ENCODE measurements around the gene C8G. TPM values are rescaled to one million over a fixed set of nuclear protein-coding genes. Genes with fewer than 3 reads are reported as not detected.
A peak's percentile ranks its signal among the peaks of the same experiment; 100 is the strongest.

C8G gene
- total and polyA plus RNA-seq, 2 of the 8 experiments (the other 6 are each of a cell fraction or from before 2014, with no cell fraction given): 0.62 to 0.80 TPM

GRCh38 chr9:136958898-136959850 lies 14.1 kb downstream of the C8G start:
- POLR2A ChIA-PET (ENCODE audit: partially characterized antibody): interaction anchor here (1.1 to 1.2 kb wide), 3 partner anchors 8 to 112 kb away, joined by 3 read pairs; no protein-coding TSS in a partner anchor

More at GRCh38 chr9:136958898-136959850, 14.1 kb downstream of the C8G start:
- FAIRE-seq (no peak), DNase-seq (ENCODE audit: low read depth in 1 of 2, low spot score in 2 of 2) (no peak)
- no peak overlapping the region; the same call in 1 of the 2 replicates for H3K27ac ChIP-seq (ENCODE audit: low read depth, low read length)
- H2BK5ac ChIP-seq (ENCODE audit: low read depth, low read length): no peak overlapping the region
- H4K20me1 ChIP-seq (replicated peaks in 1 of 2; ENCODE audit: control insufficient read depth in 1 of 2, insufficient read depth in 2 of 2, low read length in 2 of 2): peaks cover 0 to 6% of the 10 kb centered on the region in 2 experiments
- H3K4me1 ChIP-seq (replicated peaks in 1 of 4; ENCODE audit: control insufficient read depth in 3 of 4, insufficient read depth in 4 of 4, low read length in 3 of 4): peaks cover 0 to 2% (median under 1%) of the 10 kb centered on the region in 4 experiments; a peak in 3 of 7 replicates
- H3K56ac ChIP-seq (replicated peaks; ENCODE audit: insufficient read length, low read depth, low read length): no peak overlapping the region
- H3K79me2 ChIP-seq (ENCODE audit: control insufficient read depth in 1 of 2, insufficient read depth in 2 of 2, low read length in 2 of 2): no peaks in the 10 kb centered on the region
- H2BK20ac ChIP-seq (ENCODE audit: low read length): no peak overlapping the region
- H2BK120ac ChIP-seq (replicated peaks; ENCODE audit: low read depth, low read length): no peak overlapping the region
- H3K14ac ChIP-seq (ENCODE audit: insufficient read length): no peak overlapping the region
- H3K4me3 ChIP-seq (ENCODE audit: extremely low read depth in 1 of 4, insufficient read depth in 2 of 4, low read depth in 3 of 4, low read length in 4 of 4): no peak overlapping the region
- no peak overlapping the region for H2AK5ac ChIP-seq (ENCODE audit: low read depth, low read length)
- H3K36me3 ChIP-seq (ENCODE audit: control insufficient read depth in 2 of 4, insufficient read depth in 4 of 4, low read length in 3 of 4): no peaks in the 10 kb centered on the region
- CTCF ChIA-PET (ENCODE audit: partially characterized antibody): interaction anchor here (1.2 to 5.6 kb wide), 4 partner anchors 11 to 108 kb away, joined by 4 to 32 read pairs (median 18); partner anchors contain the start of gene PTGDS
- no peak overlapping the region for H3K4me2 ChIP-seq (ENCODE audit: insufficient read depth in 1 of 2, low read depth in 2 of 2, low read length in 2 of 2)
- H3K79me1 ChIP-seq (ENCODE audit: low read depth, low read length): no peaks in the 10 kb centered on the region; the same call in 1 of the 2 replicates
- no peak overlapping the region for H3K9ac ChIP-seq (replicated peaks in 1 of 4; ENCODE audit: extremely low read depth in 1 of 4, low read depth in 3 of 4, low read length in 3 of 4)
- H3K18ac ChIP-seq (ENCODE audit: extremely low read depth, low read length): no peak overlapping the region
- no peaks in the 10 kb centered on the region for H3K27me3 ChIP-seq (replicated peaks in 1 of 4; ENCODE audit: control insufficient read depth in 3 of 4, extremely low read depth in 1 of 4, insufficient read depth in 3 of 4, low read length in 3 of 4)
- WGBS, 2 experiments (ENCODE audit: extremely low coverage in 1 of 2, insufficient coverage in 1 of 2, insufficient read length in 1 of 2, insufficient replicate concordance in 2 of 2, low coverage in 1 of 2, low lambda C conversion rate in 2 of 2, missing lambda C conversion rate in 1 of 2): 92% methylated on average over 23 of the region's 28 CpGs; no CpG with 5 or more reads in 1 of the 2 experiments
- H4K8ac ChIP-seq (ENCODE audit: extremely low read depth, insufficient read depth, low read length): 0 out of 2 replicates have a peak overlapping the region, but pooled peaks have one; percentile 79
- no peak overlapping the region for H4K91ac ChIP-seq (replicated peaks; ENCODE audit: insufficient read length, low read length)
- H3K23ac ChIP-seq (ENCODE audit: insufficient read length): no peak overlapping the region
- peaks cover 12% of the 10 kb centered on the region; the same call in 1 of the 2 replicates for H3K23me2 ChIP-seq (ENCODE audit: low read depth, low read length)
- no peaks in the 10 kb centered on the region for H3K9me3 ChIP-seq (ENCODE audit: insufficient read depth in 2 of 2, low read depth in 1 of 2, low read length in 1 of 2)
- no peak overlapping the region for H2AFZ ChIP-seq (ENCODE audit: low read length)
- no peak overlapping the region for H4K5ac ChIP-seq (ENCODE audit: insufficient read length, low read depth, low read length)
- TF ChIP-seq CREB1 (IDR thresholded peaks at IDR 0.05) (no peak), BRCA1 (IDR thresholded peaks at IDR 0.05; ENCODE audit: low read depth, low read length) (no peak), RXRA (IDR thresholded peaks at IDR 0.05; ENCODE audit: insufficient read depth, low read depth, low read length) (no peak), SAP30 (IDR thresholded peaks at IDR 0.05; ENCODE audit: insufficient read depth, insufficient replicate concordance, low read length) (no peak), KDM5A (IDR thresholded peaks at IDR 0.05; ENCODE audit: low read length) (no peak), RFX5 (IDR thresholded peaks at IDR 0.05; ENCODE audit: borderline replicate concordance, low read depth, low read length) (no peak), CHD1 (IDR thresholded peaks at IDR 0.05; ENCODE audit: low read depth, low read length) (no peak), JUN (IDR thresholded peaks at IDR 0.05; ENCODE audit: low read depth, low read length) (no peak), RBBP5 (IDR thresholded peaks at IDR 0.05; ENCODE audit: borderline replicate concordance, low read depth, low read length) (no peak), NRF1 (IDR thresholded peaks at IDR 0.05; ENCODE audit: low read depth, low read length) (no peak), JUND (IDR thresholded peaks at IDR 0.05; ENCODE audit: low read length) (no peak)
- H3K4ac ChIP-seq (replicated peaks; ENCODE audit: insufficient read length, low read depth, low read length): peak overlapping the region; percentile 38
- no peak overlapping the region for H2BK12ac ChIP-seq (ENCODE audit: low read depth, low read length)
- no peak overlapping the region; the same call in 1 of the 2 replicates for H2BK15ac ChIP-seq (ENCODE audit: low read length)
